ENCODE results near the gene DBN1.

The DBN1 gene

DNA sequence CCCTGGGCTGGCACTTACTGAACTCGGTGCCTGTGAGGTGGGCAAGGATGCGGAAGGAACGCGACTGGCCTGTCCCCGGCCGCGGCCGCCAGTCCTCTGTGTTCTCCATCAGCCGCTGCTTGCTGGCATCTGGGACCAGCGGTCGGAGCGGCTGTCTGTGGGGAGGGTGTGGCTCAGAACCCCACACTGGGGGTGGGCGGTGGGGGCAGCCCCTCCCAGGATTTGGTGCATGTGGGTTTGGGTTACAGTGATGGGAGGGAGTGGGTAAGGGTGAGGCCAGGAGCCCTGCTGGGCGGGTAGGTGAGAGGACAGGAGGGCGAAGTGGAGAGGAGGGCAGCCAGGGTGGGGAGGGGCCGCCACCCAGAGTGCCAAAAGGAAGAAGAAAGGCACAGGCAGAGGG is 17.6 kb upstream of the DBN1 start:
- H3K79me1 ChIP-seq (ENCODE audit: low read length), result peaks cover 26% of the 10 kb centered on the region
- no peak for DNase-seq

DNA sequence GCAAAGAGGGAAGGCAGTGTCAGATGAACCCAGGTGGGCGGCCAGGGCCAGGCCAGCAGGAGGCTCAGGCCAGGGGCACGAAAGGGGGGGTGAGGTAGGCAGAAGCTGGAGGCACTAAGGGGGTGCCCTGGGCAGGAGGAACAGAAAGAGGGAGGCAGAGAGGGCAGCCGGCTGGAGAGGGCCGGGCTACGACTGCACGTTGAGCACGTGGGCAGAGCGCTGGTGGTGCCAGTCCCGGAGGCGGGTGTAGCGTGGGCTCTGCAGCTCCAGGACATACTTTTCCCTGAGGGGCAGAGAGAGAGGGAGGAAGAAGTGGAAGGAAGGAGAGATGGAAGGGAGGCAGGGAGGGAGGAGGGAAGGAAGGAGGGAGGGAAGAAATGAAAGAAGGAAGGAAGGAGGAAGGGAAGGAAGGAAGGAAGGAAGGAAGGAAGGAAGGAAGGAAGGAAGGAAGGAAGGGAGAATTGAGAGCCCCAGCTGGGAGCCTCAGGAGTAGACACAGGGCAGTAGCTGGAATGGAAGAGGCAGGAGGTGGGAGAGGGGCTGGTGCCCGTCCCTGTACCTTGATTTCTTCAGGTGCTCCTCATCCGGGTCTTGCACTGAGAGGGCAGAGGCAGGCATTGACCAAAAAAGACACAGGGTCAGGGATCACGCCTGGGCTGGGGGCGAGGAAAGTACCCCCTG is 17.0 kb upstream of the DBN1 start:
- no CpG with 5 or more reads among the region's 15 CpGs for WGBS (ENCODE audit: extremely low coverage, insufficient coverage, insufficient read length)
- H3K27me3 ChIP-seq (ENCODE audit: insufficient read depth, low read length), result no peaks in the 10 kb centered on the region
- no peak overlapping the region for H3K4ac ChIP-seq (ENCODE audit: low read depth, low read length)
- no peak overlapping the region for H4K91ac ChIP-seq (ENCODE audit: low read depth, low read length)
- H4K8ac ChIP-seq (ENCODE audit: low read depth, low read length), result no peak overlapping the region
- no peak overlapping the region for H3K4me3 ChIP-seq (ENCODE audit: low read depth, low read length)
- no peak overlapping the region for H3K23ac ChIP-seq (ENCODE audit: low read length)
- H3K36me3 ChIP-seq (ENCODE audit: control insufficient read depth in 1 of 2, insufficient read depth in 2 of 2, low read length in 2 of 2), result peaks cover 87 to 89% of the 10 kb centered on the region in 2 experiments
- H2BK120ac ChIP-seq (ENCODE audit: insufficient read depth, low read length, poor library complexity), result no peak overlapping the region
- no peak overlapping the region for H2AK5ac ChIP-seq (ENCODE audit: low read length)
- no peak for DNase-seq
- H3K9ac ChIP-seq (ENCODE audit: low read length), result no peak overlapping the region
- peaks cover 26 to 35% of the 10 kb centered on the region in 2 experiments for H3K4me1 ChIP-seq (ENCODE audit: control insufficient read depth in 1 of 2, insufficient read depth in 2 of 2, low read length in 2 of 2)
- H3K79me2 ChIP-seq (ENCODE audit: control insufficient read depth, insufficient read depth, low read length, poor library complexity), result peaks cover 7% of the 10 kb centered on the region
- H3K14ac ChIP-seq (ENCODE audit: low read length), result no peak overlapping the region
- H3K4me2 ChIP-seq (ENCODE audit: low read length), result no peak overlapping the region
- no peak overlapping the region for H2BK5ac ChIP-seq (ENCODE audit: low read depth, low read length, poor library complexity)
- H3K18ac ChIP-seq (ENCODE audit: low read length), result no peak overlapping the region
- no peak overlapping the region for H4K12ac ChIP-seq (ENCODE audit: low read depth, low read length)
- no peak overlapping the region for H2AFZ ChIP-seq (ENCODE audit: insufficient read depth, low read length, poor library complexity)
- no peaks in the 10 kb centered on the region for H3K9me3 ChIP-seq (ENCODE audit: insufficient read depth, low read depth, low read length)
- peaks cover 21% of the 10 kb centered on the region for H3K79me1 ChIP-seq (ENCODE audit: low read length)
- no peak overlapping the region for H2BK12ac ChIP-seq (ENCODE audit: low read length)
- no peak overlapping the region for H3K27ac ChIP-seq (ENCODE audit: low read depth, low read length)

More for the DNA sequence above, 17.6 kb upstream of the DBN1 start:
- no peak overlapping the region for H3K23ac ChIP-seq (ENCODE audit: low read length)
- H2BK12ac ChIP-seq (ENCODE audit: low read length), result no peak overlapping the region
- no peak overlapping the region for H3K9ac ChIP-seq (ENCODE audit: low read length)
- no peaks in the 10 kb centered on the region for H3K27me3 ChIP-seq (ENCODE audit: insufficient read depth, low read length)
- H3K79me2 ChIP-seq (ENCODE audit: control insufficient read depth, insufficient read depth, low read length, poor library complexity), result peaks cover 9% of the 10 kb centered on the region
- H2AK5ac ChIP-seq (ENCODE audit: low read length), result no peak overlapping the region
- no peak overlapping the region for H2BK120ac ChIP-seq (ENCODE audit: insufficient read depth, low read length, poor library complexity)
- no peaks in the 10 kb centered on the region for H3K9me3 ChIP-seq (ENCODE audit: insufficient read depth, low read depth, low read length)
- H3K27ac ChIP-seq (ENCODE audit: low read depth, low read length), result no peak overlapping the region
- H2BK5ac ChIP-seq (ENCODE audit: low read depth, low read length, poor library complexity), result no peak overlapping the region
- H3K36me3 ChIP-seq (ENCODE audit: control insufficient read depth in 1 of 2, insufficient read depth in 2 of 2, low read length in 2 of 2), result peaks cover 86 to 90% of the 10 kb centered on the region in 2 experiments
- H4K12ac ChIP-seq (ENCODE audit: low read depth, low read length), result no peak overlapping the region
- no peak overlapping the region for H3K14ac ChIP-seq (ENCODE audit: low read length)
- no peak overlapping the region for H4K91ac ChIP-seq (ENCODE audit: low read depth, low read length)
- H3K4me1 ChIP-seq (ENCODE audit: control insufficient read depth in 1 of 2, insufficient read depth in 2 of 2, low read length in 2 of 2), result peaks cover 32 to 41% of the 10 kb centered on the region in 2 experiments
- H3K4ac ChIP-seq (ENCODE audit: low read depth, low read length), result no peak overlapping the region
- H3K4me2 ChIP-seq (ENCODE audit: low read length), result no peak overlapping the region
- no peak overlapping the region for H3K18ac ChIP-seq (ENCODE audit: low read length)
- no peak overlapping the region for H4K8ac ChIP-seq (ENCODE audit: low read depth, low read length)
- H3K4me3 ChIP-seq (ENCODE audit: low read depth, low read length), result no peak overlapping the region
- H2AFZ ChIP-seq (ENCODE audit: insufficient read depth, low read length, poor library complexity), result no peak overlapping the region
- no CpG with 5 or more reads among the region's 16 CpGs for WGBS (ENCODE audit: extremely low coverage, insufficient coverage, insufficient read length)

DNA sequence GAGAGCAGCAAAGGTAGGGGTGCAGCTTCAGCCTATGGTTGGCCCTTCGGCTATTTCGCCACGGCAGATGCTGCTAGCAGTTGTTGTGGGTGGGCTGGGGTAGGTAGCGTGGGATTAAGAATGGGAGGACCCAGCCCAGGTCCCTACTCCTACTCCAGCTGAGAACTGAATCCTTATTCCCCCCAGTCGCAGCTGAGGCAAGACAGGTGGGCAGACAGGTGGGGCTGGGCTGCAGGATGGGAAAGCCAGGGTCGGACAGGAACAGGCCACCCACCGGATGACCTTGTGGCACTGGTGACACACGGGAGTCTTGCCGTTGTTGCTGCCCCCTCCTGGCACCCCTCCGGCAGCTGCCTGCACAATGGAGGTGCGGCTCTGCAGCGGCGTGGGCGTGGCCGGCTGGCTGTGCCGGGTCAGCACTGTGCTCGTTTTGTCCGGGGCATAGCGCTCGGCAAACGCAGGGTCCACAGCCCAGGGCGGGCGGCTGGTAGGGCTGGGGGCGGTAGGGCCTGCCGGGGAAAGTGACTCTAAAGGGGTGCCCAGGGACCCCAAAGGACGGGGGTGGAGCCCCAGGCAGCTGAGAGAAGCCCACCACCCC is 15.8 kb upstream of the DBN1 start:
- Histone ChIP-seq H3K4me3 (ENCODE audit: low read depth, low read length) (no peak overlapping the region), H3K79me1 (ENCODE audit: low read length) (peaks cover 10% of the 10 kb centered on the region), H3K27me3 (ENCODE audit: insufficient read depth, low read length) (no peaks in the 10 kb centered on the region)

DNA sequence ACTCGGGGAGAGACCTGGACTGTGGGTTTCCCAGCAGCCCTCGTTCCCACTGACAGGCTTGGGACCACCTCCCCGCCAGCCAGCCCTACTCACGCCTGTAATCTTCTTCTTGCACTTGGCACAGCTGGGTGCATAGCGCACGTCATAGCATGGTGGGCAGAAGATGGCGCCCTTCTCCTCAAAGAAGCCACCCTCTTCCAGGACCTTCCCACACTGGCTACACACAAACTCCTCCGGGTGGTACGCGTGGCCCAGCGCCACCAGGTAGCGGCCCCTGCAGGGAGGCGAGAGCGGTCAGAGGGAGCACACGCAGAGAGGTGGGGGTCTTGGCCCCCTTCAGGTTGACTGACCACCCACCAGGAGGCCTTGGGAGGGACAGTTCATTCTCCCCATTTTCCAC is 14.5 kb upstream of the DBN1 start:
- no peak overlapping the region for H4K12ac ChIP-seq (ENCODE audit: low read depth, low read length)
- H2AFZ ChIP-seq (ENCODE audit: insufficient read depth, low read length, poor library complexity), result no peak overlapping the region
- no peaks in the 10 kb centered on the region for H3K9me3 ChIP-seq (ENCODE audit: insufficient read depth, low read depth, low read length)
- H3K27ac ChIP-seq (ENCODE audit: low read depth, low read length), result no peak overlapping the region
- H3K79me2 ChIP-seq (ENCODE audit: control insufficient read depth, insufficient read depth, low read length, poor library complexity), result no peaks in the 10 kb centered on the region
- H2BK5ac ChIP-seq (ENCODE audit: low read depth, low read length, poor library complexity), result no peak overlapping the region
- H3K18ac ChIP-seq (ENCODE audit: low read length), result no peak overlapping the region
- H4K91ac ChIP-seq (ENCODE audit: low read depth, low read length), result no peak overlapping the region
- no peak overlapping the region for H3K23ac ChIP-seq (ENCODE audit: low read length)
- H3K4me3 ChIP-seq (ENCODE audit: low read depth, low read length), result no peak overlapping the region
- H2BK12ac ChIP-seq (ENCODE audit: low read length), result no peak overlapping the region
- no peaks in the 10 kb centered on the region for H3K27me3 ChIP-seq (ENCODE audit: insufficient read depth, low read length)
- no peak overlapping the region for H3K4ac ChIP-seq (ENCODE audit: low read depth, low read length)
- H3K9ac ChIP-seq (ENCODE audit: low read length), result no peak overlapping the region
- no peak overlapping the region for H4K8ac ChIP-seq (ENCODE audit: low read depth, low read length)
- H2BK120ac ChIP-seq (ENCODE audit: insufficient read depth, low read length, poor library complexity), result no peak overlapping the region
- H3K36me3 ChIP-seq (ENCODE audit: control insufficient read depth in 1 of 2, insufficient read depth in 2 of 2, low read length in 2 of 2), result peaks cover 92 to 95% of the 10 kb centered on the region in 2 experiments
- no peak overlapping the region for H3K4me2 ChIP-seq (ENCODE audit: low read length)
- WGBS (ENCODE audit: extremely low coverage, insufficient coverage, insufficient read length), result no CpG with 5 or more reads among the region's 15 CpGs
- no peak overlapping the region for H2AK5ac ChIP-seq (ENCODE audit: low read length)
- H3K79me1 ChIP-seq (ENCODE audit: low read length), result no peaks in the 10 kb centered on the region
- peaks cover 6 to 10% of the 10 kb centered on the region in 2 experiments for H3K4me1 ChIP-seq (ENCODE audit: control insufficient read depth in 1 of 2, insufficient read depth in 2 of 2, low read length in 2 of 2)
- DNase-seq, result no peak
- H3K14ac ChIP-seq (ENCODE audit: low read length), result no peak overlapping the region

More for the DNA sequence above, 15.8 kb upstream of the DBN1 start:
- Histone ChIP-seq H3K9ac (ENCODE audit: low read length) (no peak overlapping the region), H3K79me2 (ENCODE audit: control insufficient read depth, insufficient read depth, low read length, poor library complexity) (peaks cover 2% of the 10 kb centered on the region), H2BK5ac (ENCODE audit: low read depth, low read length, poor library complexity) (no peak overlapping the region), H2BK12ac (ENCODE audit: low read length) (no peak overlapping the region), H3K4me1 (ENCODE audit: control insufficient read depth in 1 of 2, insufficient read depth in 2 of 2, low read length in 2 of 2) (peaks cover 18 to 23% of the 10 kb centered on the region in 2 experiments), H4K8ac (ENCODE audit: low read depth, low read length) (no peak overlapping the region), H4K91ac (ENCODE audit: low read depth, low read length) (no peak overlapping the region), H4K12ac (ENCODE audit: low read depth, low read length) (no peak overlapping the region), H2AK5ac (ENCODE audit: low read length) (no peak overlapping the region), H3K4me2 (ENCODE audit: low read length) (no peak overlapping the region), H2AFZ (ENCODE audit: insufficient read depth, low read length, poor library complexity) (no peak overlapping the region), H2BK120ac (ENCODE audit: insufficient read depth, low read length, poor library complexity) (no peak overlapping the region), H3K36me3 (ENCODE audit: control insufficient read depth in 1 of 2, insufficient read depth in 2 of 2, low read length in 2 of 2) (peaks cover 92 to 94% of the 10 kb centered on the region in 2 experiments), H3K27ac (ENCODE audit: low read depth, low read length) (no peak overlapping the region), H3K18ac (ENCODE audit: low read length) (no peak overlapping the region), H3K23ac (ENCODE audit: low read length) (no peak overlapping the region), H3K4ac (ENCODE audit: low read depth, low read length) (no peak overlapping the region), H3K9me3 (ENCODE audit: insufficient read depth, low read depth, low read length) (no peaks in the 10 kb centered on the region), H3K14ac (ENCODE audit: low read length) (no peak overlapping the region)
- WGBS (ENCODE audit: extremely low coverage, insufficient coverage, insufficient read length), result no CpG with 5 or more reads among the region's 26 CpGs
- no peak for DNase-seq
